8988T (cell line): Measurements from ENCODE around the gene MAGI1.

Experiments used
- DNase-seq: peaks from one replicate; pipeline ENCODE4 v3.0.0; 2011

The MAGI1 gene

GRCh38 chr3:66012711-66013110, 26.0 kb downstream of the MAGI1 start:
- no peak for DNase-seq

- no peak for DNase-seq
Observed at GRCh38 chr3:66010739-66011655, 27.7 kb downstream of the MAGI1 start.

GRCh38 chr3:66010348-66010738, 28.4 kb downstream of the MAGI1 start:
- no peak for DNase-seq

DNA sequence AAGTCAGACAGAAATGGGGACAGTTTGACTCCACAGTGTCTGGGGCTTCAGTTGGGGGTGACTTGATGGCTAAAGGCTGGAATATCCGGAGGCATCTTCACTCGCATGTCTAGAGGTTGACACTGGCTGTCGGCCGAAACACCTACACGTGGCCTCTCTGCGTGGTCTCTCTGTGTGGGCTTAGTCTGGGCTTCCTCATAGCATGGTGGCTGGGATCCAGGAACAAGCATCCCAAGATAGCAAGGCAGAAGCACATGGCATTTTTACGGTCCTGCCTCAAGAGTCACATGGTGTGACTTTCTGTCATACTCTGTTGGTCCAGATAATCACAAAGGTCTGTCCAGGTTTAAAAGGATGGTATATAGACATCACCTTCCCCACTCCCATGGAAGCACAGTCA, 34.5 kb downstream of the MAGI1 start:
- DNase-seq: no peak

DNA sequence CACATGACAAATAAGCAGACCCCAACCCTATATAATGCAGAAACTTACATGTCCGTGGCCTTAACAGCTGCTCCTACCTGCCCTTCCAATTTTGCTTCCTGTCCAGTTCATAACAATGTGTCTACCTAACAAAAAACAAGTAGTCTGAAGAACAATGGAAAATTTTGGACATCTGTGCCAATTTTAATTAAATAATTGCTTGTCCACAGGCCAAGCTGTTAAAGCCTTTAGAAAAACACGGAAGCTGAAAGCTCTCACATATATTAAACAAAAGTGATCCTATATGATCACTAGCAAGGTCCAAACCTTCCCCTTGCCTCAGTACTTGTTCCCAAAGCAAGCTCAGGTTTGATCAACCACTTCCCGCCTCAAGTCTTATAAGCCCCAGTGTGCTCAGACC, 37.1 kb downstream of the MAGI1 start:
- no peak for DNase-seq

GRCh38 chr3:66000506-66000905, 38.2 kb downstream of the MAGI1 start:
- no peak for DNase-seq

GRCh38 chr3:65999606-66000005, 39.1 kb downstream of the MAGI1 start:
- no peak for DNase-seq

DNA sequence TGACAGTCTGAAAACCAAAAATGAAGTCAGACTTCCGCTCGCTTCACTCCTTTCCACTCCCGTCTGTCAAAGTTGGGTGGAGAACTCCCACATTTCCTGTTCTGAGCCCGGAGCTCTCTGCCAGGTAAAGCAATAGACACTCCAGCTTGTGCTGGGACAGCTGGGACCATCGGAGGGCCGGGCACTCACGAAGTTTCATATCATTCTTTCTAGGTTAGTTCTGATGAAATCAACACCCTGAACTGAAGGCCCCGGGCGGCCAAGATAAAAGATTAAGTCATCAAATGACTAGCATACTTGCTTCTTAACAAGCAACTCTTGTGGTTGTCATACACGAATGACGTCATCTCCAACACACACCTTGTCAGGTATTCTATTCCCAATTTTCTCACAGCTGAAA, 42.1 kb downstream of the MAGI1 start:
- no peak for DNase-seq

GRCh38 chr3:65995515-65995914, 43.2 kb downstream of the MAGI1 start:
- no peak for DNase-seq

- no peak for DNase-seq
Observed at GRCh38 chr3:65995030-65995429, 43.7 kb downstream of the MAGI1 start.

DNA sequence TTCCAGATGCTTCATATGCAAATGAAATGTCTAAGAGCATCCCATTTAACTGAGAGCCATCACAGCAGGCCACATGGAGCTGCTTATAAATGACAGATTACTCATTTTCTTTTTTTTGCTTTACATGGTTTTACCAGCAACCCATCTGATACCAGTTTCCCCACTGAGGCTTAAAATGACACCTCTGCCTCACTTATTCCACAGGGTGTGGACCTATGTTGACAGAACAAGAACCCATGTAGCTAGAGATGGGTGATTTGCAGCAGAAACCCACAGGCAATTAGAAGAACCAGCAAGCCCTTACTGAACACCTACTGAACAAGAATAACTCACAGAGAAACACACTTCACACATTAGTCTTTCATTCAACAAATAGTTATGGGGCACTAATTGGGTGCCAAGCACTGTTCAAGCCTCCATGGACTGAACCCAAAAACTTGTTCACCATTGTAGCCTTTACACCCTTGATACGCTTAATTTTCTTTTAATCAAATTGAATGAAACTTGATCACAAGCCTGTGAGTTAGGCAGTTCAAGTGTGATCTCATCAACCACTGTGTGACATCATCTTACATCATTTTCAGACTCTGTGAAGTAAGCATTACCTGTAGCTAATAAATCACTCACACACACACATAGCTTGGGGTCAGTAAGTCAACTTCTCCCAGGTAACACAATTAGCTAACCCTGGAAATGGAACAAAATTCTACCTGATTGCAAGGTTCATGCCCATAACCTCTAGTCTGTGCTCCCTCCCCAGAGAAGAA, 45.4 kb downstream of the MAGI1 start:
- no peak for DNase-seq

DNA sequence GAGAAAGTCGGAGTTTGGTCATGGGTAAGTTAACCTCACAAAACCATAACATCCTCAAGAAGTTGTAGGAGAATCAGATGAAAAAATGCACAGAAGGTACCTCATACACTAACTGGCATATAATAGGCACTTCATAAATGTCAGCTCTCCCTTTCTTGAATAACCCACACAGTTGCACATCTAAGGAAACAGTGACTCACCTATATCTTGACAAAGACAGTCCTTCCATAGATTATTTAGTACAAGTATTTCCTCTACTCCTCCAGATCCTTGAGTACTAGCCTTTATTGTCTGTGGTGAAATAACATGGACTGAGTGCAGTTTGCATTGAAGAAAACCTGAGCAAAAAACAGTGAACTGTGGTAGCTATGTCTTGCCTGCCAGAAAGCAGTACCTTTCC, 46.6 kb downstream of the MAGI1 start:
- no peak for DNase-seq

DNA sequence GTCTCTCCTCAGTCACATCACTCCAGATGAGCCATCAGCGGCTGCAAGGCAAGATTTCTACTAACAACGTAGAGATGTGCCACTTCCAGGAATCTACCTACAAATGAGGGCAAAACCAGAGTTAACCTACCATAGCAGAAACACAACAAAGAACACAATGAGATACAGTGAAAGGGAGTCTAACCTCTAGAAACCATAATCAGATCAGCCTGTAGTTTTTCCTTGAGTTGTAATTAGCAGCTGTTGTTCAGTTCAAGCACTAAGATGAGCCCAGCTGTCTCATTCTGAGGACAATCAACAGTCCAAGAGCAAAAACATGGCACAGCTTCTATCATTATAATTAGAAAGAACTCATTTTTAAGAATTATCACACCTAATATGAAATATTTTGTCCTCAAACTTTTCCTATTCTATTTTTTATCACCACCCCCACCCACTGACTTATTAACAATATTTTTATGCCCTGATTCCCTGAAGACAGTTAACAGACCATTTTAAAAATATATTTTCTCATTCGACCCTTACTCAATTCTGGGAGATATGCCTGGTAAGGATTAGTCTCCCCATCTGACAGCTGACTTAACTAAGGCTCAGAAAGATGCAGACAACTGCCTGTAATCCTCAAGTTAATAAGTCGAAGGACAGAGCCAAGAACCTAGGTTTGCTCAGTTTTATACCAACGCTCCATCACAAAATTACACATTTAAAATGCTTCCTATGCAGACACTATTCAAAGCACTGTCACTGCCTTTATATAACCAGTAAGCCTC, 50.1 kb downstream of the MAGI1 start:
- DNase-seq: no peak

DNA sequence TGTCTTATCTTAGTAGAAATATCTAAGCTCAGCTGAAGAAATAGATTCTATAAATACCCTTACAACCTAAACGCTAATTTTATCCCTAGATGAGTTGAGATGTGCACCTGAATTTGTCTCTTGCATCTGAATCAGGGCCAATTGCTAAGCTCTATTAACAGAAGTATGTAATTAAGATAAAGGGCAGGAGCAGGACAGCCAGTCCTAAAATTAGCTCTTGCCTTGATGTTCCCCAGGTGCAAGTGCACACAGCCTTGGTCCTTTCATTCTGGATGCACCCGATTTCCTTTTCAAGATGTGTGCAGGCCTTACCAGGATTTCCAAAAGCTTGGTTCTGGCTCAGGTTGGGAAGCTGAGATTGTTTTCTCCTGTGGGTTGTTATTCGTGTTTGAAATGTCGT, 52.4 kb downstream of the MAGI1 start:
- no peak for DNase-seq

DNA sequence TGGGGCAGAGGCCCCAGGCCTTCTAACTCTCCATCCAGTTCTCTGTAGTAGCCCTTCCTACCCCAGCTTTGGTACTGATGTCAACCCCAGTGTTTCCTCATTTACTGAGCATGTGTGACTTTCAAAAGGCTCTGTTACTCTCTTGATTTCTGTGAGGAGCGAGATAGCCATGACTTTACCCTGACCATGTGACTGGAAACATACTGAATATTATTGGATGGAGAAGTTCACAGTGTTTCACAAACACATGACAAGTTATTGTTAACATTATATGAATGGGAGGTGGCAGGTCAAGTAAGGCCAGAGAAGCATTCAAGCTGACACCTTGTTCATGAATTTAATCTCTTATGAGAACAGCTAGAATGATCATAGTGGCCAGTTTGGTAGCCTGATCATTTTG, 53.7 kb downstream of the MAGI1 start:
- no peak for DNase-seq

- DNase-seq: no peak
Observed at GRCh38 chr3:65983100-65983499, 55.6 kb downstream of the MAGI1 start.

DNA sequence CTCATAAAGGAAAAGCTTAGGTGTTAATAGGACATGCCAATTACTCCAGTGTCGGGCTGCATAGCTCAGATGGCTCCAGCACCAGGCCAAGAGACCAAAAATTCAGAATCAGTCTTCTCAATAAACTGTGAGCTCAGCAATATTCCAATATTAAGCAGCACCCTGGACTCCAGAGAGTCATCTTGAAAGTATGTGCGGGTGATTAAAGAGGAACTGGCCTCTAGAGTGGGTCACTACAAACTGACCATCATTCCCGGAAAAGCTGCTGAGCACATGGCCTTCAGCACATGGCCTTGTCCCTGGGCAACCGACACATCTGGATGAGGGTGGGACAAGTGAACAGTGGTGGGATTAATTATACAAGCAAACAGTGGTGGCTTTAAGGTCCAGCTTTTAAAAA, 59.0 kb downstream of the MAGI1 start:
- DNase-seq: no peak

- DNase-seq: no peak
Observed at GRCh38 chr3:65979162-65979561, 59.6 kb downstream of the MAGI1 start.

DNA sequence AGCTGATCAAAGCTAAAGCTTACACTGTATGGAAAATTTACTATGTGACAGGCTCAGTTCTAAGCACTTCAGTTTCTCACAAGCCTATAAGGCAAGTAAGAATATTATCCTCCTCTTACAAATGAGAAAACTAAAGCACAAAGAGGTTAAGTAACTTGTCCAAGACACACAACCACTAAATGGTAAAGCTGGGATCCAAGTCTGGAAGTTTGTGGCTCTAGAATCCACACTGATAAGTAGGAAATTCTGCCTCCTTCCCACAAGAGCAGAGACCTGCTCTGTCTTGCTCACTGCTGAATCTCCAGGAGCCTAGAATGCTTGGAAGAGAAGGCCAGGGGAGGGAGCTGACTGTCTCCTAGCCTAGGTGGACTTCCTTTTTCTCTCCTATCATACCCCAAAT, 60.6 kb downstream of the MAGI1 start:
- no peak for DNase-seq

DNA sequence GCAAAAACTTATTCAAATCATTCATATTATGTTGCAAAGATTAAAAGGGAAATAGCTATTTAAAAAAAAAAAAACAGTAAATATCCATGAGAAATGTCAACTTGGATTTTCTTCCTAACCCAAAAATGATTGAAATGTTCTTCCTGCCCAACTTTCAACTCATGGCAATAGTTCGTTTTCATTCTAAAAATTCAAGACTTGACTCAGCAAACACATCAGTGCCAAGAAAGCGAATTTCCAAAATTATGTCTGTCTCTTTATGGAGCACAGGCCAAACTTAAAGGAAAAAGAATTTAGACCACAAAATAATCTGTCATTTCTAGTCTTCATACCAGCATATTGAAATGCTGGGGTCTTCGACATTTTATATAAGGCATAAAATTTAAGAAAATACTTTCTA, 63.7 kb downstream of the MAGI1 start:
- no peak for DNase-seq

- no peak for DNase-seq
Observed at GRCh38 chr3:65974509-65974908, 64.2 kb downstream of the MAGI1 start.

GRCh38 chr3:65972765-65973164, 66.0 kb downstream of the MAGI1 start:
- no peak for DNase-seq
